ENCODE results near the gene CDH4. TPM values are rescaled to one million over a fixed set of nuclear protein-coding genes. Genes with fewer than 3 reads are reported as not detected.

Gene CDH4
- total RNA-seq, 4 donors from 2014 or later: under 0.01 to 0.56 (median 0.19) TPM; not detected in 1

DNA sequence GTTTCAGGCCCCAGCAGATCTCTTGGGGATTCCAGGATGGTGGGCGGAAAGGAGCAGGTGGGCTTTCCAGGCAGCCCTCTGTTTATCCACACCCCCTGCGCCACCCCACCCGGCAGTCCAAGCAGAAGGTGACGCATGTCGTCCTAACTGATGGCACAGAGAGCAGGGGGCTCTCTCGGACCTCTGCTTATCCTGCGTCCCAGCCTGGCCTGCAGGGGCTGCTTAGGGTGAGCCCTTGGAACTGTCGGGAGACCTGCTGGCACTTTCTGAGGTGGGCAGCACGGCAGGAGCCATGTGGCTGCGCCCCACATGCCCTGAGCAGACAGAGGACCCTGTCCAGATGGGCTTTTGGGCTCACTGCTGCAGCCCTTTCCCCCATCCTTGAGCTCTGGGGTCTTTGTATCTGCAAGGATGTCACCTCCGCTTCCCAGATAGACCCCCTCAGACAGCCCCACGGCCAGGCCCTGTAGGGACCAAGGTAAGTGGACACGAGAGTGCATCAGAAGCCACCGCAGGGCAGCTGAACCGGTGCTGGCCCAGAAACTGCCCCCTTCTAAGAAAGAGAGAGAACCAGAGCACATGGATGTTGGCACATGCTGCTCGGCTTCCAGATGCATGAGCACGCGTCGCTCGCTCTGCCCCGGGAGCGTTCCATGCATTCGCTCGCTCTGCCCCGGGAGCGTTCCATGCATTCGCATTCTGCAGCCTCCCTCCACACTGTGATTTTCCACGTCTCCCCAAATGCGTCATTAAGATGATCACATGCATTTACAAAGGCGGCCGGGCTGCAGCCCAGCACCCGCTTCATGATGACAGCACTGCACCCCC is 566.9 kb downstream of the CDH4 start:
- no peak for ATAC-seq (ENCODE audit: low FRiP score)
- TF ChIP-seq CTCF (IDR thresholded peaks at IDR 0.05): no peak
- no peak for DNase-seq (ENCODE audit: low spot score)

- ATAC-seq (ENCODE audit: low FRiP score) (no peak), DNase-seq (ENCODE audit: low spot score) (no peak)
- TF ChIP-seq CTCF (IDR thresholded peaks at IDR 0.05): no peak
These were observed 567.4 kb downstream of the CDH4 start for GRCh38 chr20:61819574-61819846.

DNA sequence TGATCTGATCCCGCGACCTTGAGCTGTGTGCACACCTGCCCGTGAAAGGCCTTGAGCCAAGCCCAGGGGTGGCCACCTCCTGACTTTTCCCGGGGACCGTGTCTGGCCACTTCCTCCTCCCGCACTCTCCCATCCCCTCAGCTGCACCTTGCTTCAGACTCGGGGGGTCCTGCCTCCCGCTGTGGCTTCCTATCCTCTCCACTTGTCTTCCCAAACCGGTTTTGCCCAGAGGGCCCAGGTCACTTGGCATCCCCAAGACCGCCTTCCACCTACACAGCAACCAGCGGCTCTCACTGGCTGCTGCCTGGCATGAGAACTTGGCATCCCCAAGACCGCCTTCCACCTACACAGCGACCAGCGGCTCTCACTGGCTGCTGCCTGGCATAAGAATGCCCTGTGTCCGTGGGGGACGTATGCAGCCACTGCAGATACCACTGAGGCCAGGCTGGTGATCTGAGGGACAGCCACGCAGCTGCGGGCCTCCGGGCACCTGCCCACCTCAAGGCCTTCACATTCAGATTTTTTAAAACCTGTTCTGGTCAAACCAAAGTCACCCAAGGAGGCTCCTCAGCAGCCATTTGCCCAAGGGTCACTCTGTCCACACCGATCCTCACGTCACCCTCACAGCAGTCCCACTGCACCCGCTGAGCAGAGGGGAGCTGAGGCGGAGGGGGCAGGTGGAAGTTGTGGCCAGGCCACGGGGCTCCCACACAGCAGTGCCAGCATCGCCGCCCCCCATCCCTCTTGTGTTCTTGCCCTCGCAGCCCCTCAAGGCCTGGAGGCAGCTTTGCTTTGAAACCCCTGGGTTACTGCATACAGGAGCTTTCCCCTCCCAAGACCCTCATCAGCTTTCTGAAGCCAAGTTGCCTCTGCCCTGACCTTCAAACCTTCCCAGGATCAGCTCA is 568.1 kb downstream of the CDH4 start:
- ATAC-seq (ENCODE audit: low FRiP score): no peak
- TF ChIP-seq CTCF (IDR thresholded peaks at IDR 0.05): no peak
- DNase-seq (ENCODE audit: low spot score): no peak

GRCh38 chr20:61821735-61822134 is 569.7 kb downstream of the CDH4 start:
- no peak for ATAC-seq (ENCODE audit: low FRiP score)
- no peak for DNase-seq (ENCODE audit: low spot score)
- no peak for TF ChIP-seq CTCF (IDR thresholded peaks at IDR 0.05)

GRCh38 chr20:61822396-61822795 is 570.3 kb downstream of the CDH4 start:
- no peak for TF ChIP-seq CTCF (IDR thresholded peaks at IDR 0.05)
- ATAC-seq (ENCODE audit: low FRiP score): no peak
- DNase-seq (ENCODE audit: low spot score): no peak

GRCh38 chr20:61823242-61823641 is 571.2 kb downstream of the CDH4 start:
- ATAC-seq (ENCODE audit: low FRiP score) (no peak), DNase-seq (ENCODE audit: low spot score) (no peak)
- TF ChIP-seq CTCF (IDR thresholded peaks at IDR 0.05): no peak
